Subcutaneous abdominal adipose tissue (tissue), 5 donors: ENCODE measurements around the gene CDX4.
A peak's percentile ranks its signal among the peaks of the same experiment; 100 is the strongest.

Source experiments
- H3K27ac ChIP-seq: one replicate; pipeline ENCODE4 v1.7.0; 2013; ENCODE audit warnings: low read depth, mild to moderate bottlenecking, inconsistent platforms, low read length, moderate library complexity
- H3K27me3 ChIP-seq, 5 donors: one replicate each; pipeline ENCODE4 v1.7.0; 2013; ENCODE audit warnings: low read length in 5 of 5, inconsistent platforms in 1 of 5; ENCODE audit not compliant: control insufficient read depth in 5 of 5, insufficient read depth in 4 of 5
- H3K36me3 ChIP-seq, 5 donors: one replicate each; pipeline ENCODE4 v1.7.0; 2013; ENCODE audit warnings: low read length in 5 of 5; ENCODE audit not compliant: control insufficient read depth in 5 of 5, insufficient read depth in 5 of 5
- H3K4me1 ChIP-seq, 5 donors: one replicate each; pipeline ENCODE4 v1.7.0; 2013; ENCODE audit warnings: low read length in 5 of 5, mild to moderate bottlenecking in 3 of 5, moderate library complexity in 1 of 5; ENCODE audit not compliant: control insufficient read depth in 5 of 5, insufficient read depth in 5 of 5
- H3K4me3 ChIP-seq, 5 donors: one replicate each; pipeline ENCODE4 v1.7.0; 2013; ENCODE audit warnings: low read length in 5 of 5, low read depth in 1 of 5
- H3K9ac ChIP-seq, 5 donors: one replicate each; pipeline ENCODE4 v1.7.0; 2013; ENCODE audit warnings: low read length in 5 of 5, mild to moderate bottlenecking in 4 of 5, moderate library complexity in 3 of 5
- H3K9me3 ChIP-seq, 5 donors: one replicate each; pipeline ENCODE4 v1.7.0; 2013; ENCODE audit warnings: low read length in 5 of 5; ENCODE audit not compliant: control insufficient read depth in 5 of 5
- donor health status: healthy.
- donor health status: healthy.
- donor health status: healthy.
- donor health status: healthy.
- donor health status: healthy.

Gene CDX4, protein sequence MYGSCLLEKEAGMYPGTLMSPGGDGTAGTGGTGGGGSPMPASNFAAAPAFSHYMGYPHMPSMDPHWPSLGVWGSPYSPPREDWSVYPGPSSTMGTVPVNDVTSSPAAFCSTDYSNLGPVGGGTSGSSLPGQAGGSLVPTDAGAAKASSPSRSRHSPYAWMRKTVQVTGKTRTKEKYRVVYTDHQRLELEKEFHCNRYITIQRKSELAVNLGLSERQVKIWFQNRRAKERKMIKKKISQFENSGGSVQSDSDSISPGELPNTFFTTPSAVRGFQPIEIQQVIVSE

DNA sequence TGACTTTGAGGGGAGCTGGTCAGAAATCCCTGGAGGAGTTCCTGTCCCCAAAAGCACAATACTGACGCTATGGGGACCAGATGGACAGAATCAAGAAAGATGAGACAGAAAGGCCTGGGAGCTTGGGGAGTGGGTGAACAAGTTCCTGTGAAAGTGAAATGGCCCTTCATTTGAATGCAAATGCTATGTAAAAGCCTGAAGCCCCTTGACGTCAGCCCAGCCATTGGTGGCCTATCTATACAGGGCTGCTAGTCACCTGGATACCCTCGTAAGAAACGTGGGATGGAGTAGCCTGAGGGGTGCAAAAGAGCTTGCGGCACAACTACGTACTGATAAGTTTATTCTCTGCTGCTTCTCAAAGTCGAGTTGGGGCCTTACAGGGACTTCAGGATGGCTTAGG is at the start of gene CDX4:
TSS of gene CDX4 (plus strand) at position 223 of the 400 bp plus-strand sequence. CDS start 201 bp downstream, outside the sequence.
- no peak within 1 kb of the TSS for H3K4me3 ChIP-seq
- H3K4me1 ChIP-seq: peaks cover 0 to 3% (median 0%) of the 10 kb centered on the region in 5 donors
- no peak within 1 kb of the TSS for H3K27ac ChIP-seq
- no peaks in the 10 kb centered on the region for H3K36me3 ChIP-seq
- H3K9me3 ChIP-seq: peaks cover 0 to 6% (median 4%) of the 10 kb centered on the region in 5 donors
- H3K9ac ChIP-seq: no peak within 1 kb of the TSS
- peaks cover 19 to 38% (median 26%) of the 10 kb centered on the region in 5 donors for H3K27me3 ChIP-seq

DNA sequence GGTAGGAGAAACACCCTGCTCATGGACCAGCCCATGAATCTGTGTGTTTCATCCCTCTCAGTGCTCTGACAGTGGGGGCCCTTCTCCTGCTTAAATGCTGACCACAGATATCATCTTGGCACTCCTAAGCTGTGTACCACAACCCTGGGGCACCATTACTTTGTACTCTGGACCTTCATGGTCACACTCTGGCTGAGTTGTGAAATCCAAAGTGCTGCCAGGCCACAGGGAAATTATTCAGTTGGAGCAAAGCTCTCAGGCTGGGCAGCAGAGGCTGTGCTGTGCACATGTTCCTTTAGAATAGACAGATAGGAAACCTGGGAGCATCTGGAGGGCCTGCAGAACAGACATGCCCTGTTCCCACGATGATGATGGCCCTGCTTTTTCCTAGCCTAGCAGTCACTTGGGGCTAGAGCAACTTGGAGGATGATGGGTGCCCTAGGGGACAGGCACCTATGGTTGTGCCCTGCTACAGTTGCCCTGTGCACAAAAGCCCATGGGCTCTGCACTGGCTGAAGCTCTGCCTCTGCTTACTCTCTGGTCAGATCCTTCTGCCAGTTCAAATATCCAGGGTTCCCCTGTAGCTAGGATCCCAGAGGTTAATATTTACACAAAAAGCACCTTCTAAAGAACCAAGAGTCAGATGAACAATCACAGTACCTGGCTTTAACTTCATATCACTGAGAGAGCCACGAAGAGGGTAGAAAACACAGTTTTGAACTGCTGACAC is 48.5 kb upstream of the CDX4 start:
- Histone ChIP-seq H3K27me3 (peaks cover 0 to 22% (median 12%) of the 10 kb centered on the region in 5 donors), H3K9me3 (peaks cover 0 to 4% (median 0%) of the 10 kb centered on the region in 5 donors), H3K36me3 (no peaks in the 10 kb centered on the region), H3K27ac (no peak overlapping the region), H3K4me3 (no peak overlapping the region), H3K4me1 (no peaks in the 10 kb centered on the region), H3K9ac (no peak overlapping the region)

DNA sequence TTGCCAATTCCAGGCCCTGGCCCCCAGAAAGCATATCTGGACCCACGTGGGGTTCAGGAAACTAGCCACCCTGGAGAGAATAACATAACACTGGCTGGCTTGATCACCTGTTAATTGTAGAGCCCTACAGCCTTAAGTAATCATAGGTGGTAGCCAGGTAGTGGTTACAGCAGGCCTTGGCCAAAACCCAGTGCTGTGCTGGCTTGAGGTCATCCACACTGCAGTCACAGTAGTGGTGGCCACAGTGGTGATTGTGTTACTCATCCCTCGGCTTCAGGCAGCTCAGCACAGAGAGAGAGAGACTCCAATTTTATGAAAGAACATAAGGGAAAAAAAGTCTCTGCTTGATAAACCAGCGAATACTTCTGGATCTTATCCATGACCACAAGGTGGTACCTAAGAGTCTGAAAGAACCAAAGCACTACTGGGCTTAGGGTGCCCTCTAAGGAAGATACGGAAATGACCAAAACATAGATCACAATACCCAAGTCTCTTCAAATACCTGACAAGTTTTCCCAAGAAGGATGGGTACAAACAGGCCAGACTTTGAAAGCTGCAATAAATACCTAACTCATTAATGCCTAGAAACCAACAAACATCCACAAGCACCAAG is 46.6 kb upstream of the CDX4 start:
- Histone ChIP-seq H3K4me3 (no peak overlapping the region), H3K27me3 (peaks cover 0 to 22% (median 12%) of the 10 kb centered on the region in 5 donors), H3K4me1 (no peaks in the 10 kb centered on the region), H3K9me3 (no peaks in the 10 kb centered on the region), H3K36me3 (no peaks in the 10 kb centered on the region), H3K9ac (no peak overlapping the region), H3K27ac (no peak overlapping the region)

DNA sequence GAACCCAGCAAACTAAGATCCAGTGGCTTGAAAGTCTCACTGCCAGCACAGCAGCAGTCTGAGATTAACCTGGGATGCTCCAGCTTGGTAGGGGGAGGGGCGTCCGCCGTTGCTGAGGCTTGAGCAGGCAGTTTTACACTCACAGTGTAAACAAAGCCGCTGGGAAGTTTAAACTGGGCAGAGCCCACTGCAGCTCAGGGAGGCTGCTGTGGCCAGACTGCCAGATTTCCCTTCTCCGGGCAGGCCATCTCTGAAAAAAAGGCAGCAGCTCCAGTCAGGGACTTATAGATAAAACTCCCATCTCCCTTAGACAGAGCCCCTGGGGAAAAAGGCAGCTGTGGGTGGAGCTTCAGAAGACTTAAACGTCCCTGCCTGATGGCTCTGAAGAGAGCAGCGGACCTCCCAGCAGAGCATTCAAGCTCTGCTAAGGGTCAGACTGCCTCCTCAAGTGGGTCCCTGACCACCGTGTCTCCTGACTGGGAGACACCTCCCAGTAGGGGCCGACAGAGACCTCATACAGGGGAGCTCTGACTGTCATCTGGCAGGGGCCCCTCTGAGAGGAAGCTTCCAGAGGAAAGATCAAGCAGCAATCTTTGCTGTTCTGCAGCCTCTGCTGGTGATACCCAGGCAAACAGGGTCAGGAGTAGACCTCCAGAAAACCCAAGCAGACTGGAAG is 45.1 kb upstream of the CDX4 start:
- H3K27ac ChIP-seq: no peak overlapping the region

DNA sequence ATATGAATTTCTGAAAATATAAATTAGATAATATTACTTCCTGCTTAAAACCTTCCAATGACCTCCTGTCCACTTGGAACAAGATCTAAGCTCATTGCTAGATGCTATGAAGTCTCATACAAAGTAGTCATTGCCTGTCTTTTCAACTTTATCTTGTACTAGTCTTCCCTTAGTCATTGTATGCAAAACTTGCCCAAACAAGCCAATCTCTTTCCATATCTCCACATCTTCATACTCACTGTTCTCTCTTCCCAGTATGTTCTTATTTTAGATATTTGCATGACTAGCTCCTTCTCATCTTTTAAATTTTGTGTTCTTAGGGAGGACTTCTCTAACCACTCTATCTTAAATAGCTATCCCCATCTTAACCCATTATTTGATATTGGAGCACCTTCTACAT is 33.9 kb upstream of the CDX4 start:
- H3K4me3 ChIP-seq: no peak overlapping the region
- H3K9me3 ChIP-seq: peaks cover 0 to 19% (median 11%) of the 10 kb centered on the region in 5 donors
- H3K9ac ChIP-seq: no peak overlapping the region
- H3K36me3 ChIP-seq: no peaks in the 10 kb centered on the region
- peaks cover 0 to 2% (median 0%) of the 10 kb centered on the region in 5 donors for H3K27me3 ChIP-seq
- no peak overlapping the region for H3K27ac ChIP-seq
- no peaks in the 10 kb centered on the region for H3K4me1 ChIP-seq

More for the DNA sequence above, 45.1 kb upstream of the CDX4 start:
- no peak overlapping the region for H3K9ac ChIP-seq
- H3K4me1 ChIP-seq: no peaks in the 10 kb centered on the region
- H3K9me3 ChIP-seq: peaks cover 0 to 5% (median 4%) of the 10 kb centered on the region in 5 donors
- no peaks in the 10 kb centered on the region for H3K36me3 ChIP-seq
- H3K4me3 ChIP-seq: no peak overlapping the region
- peaks cover 0 to 22% (median 12%) of the 10 kb centered on the region in 5 donors for H3K27me3 ChIP-seq

DNA sequence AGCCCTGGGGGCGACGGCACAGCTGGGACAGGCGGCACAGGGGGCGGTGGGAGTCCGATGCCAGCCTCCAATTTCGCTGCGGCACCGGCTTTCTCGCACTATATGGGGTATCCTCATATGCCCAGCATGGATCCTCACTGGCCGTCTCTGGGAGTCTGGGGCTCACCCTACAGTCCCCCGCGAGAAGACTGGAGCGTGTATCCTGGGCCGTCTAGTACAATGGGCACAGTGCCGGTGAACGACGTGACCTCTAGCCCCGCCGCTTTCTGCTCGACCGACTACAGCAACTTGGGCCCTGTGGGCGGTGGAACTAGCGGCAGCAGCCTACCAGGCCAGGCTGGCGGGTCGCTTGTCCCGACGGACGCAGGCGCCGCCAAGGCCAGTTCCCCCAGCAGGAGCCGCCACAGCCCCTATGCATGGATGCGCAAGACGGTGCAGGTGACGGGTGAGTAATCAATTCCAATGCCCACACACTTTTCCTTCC is 500 bp downstream of the CDX4 start:
- Histone ChIP-seq H3K9me3 (peaks cover 0 to 6% (median 0%) of the 10 kb centered on the region in 5 donors), H3K9ac (no peak overlapping the region), H3K4me1 (peaks cover 0 to 3% (median 0%) of the 10 kb centered on the region in 5 donors), H3K4me3 (no peak overlapping the region), H3K27ac (no peak overlapping the region), H3K27me3 (peaks cover 19 to 42% (median 26%) of the 10 kb centered on the region in 5 donors), H3K36me3 (no peaks in the 10 kb centered on the region)

DNA sequence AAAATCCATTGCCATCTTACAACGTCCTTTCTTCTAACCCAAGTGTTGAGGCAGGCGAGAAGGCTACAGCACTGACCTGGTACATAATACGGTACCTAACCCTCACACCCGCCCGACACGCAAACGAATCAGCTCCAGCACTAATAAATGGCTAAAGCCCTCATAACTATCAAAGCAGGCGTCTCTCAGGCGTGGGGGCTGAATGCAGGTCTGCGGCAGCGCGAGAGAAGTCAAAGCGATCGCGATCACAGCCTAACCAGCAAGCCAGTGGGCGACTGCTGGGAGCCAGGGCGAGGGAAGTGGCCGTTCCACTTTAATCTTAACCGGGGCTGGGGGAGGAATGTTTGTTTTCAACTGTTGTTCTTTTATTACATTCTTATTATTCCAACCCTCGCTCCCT is 1.5 kb downstream of the CDX4 start:
- peaks cover 0 to 3% (median 0%) of the 10 kb centered on the region in 5 donors for H3K4me1 ChIP-seq

DNA sequence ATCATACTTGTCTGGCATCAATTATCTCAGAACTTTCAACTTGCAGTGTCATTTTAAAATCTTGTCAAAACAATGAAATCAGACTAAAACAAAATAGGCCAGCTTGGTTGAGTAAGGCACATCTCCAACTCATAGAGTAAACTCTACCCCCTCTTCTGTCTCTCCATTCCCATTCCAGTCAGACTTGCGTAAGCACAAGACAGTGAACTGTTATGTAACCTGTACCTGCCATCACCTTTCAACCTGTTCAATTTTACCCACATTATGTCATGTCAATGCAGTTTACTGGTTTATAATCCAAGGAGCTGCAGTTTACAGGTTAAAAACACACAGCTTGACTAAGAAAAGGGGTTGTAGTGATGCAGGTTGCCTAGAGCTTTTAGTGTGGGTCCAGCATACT is 8.3 kb downstream of the CDX4 start:
- Histone ChIP-seq H3K36me3 (no peaks in the 10 kb centered on the region), H3K27me3 (peaks cover 0 to 24% (median 4%) of the 10 kb centered on the region in 5 donors), H3K4me3 (no peak overlapping the region)

More for the DNA sequence above, 1.5 kb downstream of the CDX4 start:
- Histone ChIP-seq H3K27me3 (peaks cover 19 to 43% (median 26%) of the 10 kb centered on the region in 5 donors), H3K9ac (no peak overlapping the region), H3K36me3 (no peaks in the 10 kb centered on the region), H3K9me3 (peaks cover 0 to 6% (median 0%) of the 10 kb centered on the region in 5 donors), H3K27ac (no peak overlapping the region), H3K4me3 (peak overlapping the region in 2 of 5 donors; percentile 0 to 7)

DNA sequence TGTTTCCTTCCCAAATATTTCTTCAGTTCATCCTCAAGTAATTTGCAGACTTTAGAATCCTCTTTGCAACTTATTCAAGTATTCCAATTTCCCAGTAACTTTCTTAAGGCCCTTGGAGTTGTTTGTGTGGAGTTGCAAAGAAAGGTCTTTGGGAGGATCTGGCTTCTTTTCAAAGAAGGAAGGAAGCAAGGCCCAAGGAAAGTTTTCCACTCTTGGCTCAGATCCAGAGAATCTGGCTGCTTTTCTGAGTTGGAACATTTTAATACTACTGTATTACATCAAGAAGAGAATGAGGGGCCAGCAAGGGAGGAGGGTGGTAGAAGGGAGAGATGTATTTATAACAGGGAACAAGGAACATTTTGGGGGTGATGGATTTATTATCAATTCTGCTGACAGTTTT is 10.5 kb downstream of the CDX4 start:
- no peaks in the 10 kb centered on the region for H3K4me1 ChIP-seq
- H3K9ac ChIP-seq: no peak overlapping the region
- H3K4me3 ChIP-seq: no peak overlapping the region
- no peaks in the 10 kb centered on the region for H3K36me3 ChIP-seq
- H3K9me3 ChIP-seq: no peaks in the 10 kb centered on the region
- peaks cover 0 to 9% (median 2%) of the 10 kb centered on the region in 5 donors for H3K27me3 ChIP-seq
- H3K27ac ChIP-seq: no peak overlapping the region

More for the DNA sequence above, 8.3 kb downstream of the CDX4 start:
- H3K9me3 ChIP-seq: no peaks in the 10 kb centered on the region
- no peak overlapping the region for H3K27ac ChIP-seq
- no peaks in the 10 kb centered on the region for H3K4me1 ChIP-seq
- H3K9ac ChIP-seq: no peak overlapping the region
